Fibroblast of skin of right biceps (primary cell): ENCODE data around the gene NPLOC4.
"Not testable (repeated sequence)": the region's sequence is repeated elsewhere in the genome, so short reads cannot be mapped to it uniquely, and the experiment has no call there.

ENCODE experiments used
- DNase-seq: peaks from one replicate; pipeline ENCODE4 v3.0.0-alpha.2; 2013

Gene NPLOC4

DNA sequence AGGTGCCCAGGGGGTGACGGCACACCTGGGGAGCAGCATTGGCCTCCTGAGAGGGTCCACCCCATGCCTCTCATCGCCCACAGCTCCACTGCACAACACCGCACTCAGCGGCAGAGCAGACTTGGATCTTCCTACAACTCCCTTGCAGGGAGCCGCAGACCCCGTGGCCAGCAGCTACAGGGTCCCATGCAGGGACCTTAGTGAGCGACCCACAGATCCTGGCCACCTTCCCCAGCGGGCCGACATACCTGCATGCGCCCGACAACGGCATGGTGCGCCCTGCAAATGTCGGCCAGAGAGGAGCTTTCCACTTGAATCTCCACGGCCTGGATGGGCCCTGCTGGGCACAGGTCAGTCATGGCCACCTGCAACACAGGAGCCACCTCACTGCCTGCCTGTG is 93.2 kb downstream of the NPLOC4 start:
- no peak for DNase-seq

DNA sequence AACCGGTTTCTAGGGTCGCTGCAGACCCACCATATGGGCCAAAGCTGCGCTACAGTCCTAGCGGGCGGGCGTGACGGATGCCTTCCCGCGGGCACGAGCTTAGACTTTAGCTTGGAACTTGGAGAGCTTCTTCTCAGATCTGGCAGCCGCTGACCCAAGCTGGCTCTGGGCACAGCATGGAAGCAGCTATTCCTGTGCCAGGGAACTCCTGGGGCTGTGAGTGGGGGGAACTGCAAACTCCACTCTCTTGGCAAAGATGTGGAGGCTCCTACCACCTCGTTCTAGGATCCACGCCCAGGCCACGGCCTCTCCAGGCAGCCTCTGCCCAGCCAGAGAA is 93.6 kb downstream of the NPLOC4 start:
- no peak for DNase-seq

DNA sequence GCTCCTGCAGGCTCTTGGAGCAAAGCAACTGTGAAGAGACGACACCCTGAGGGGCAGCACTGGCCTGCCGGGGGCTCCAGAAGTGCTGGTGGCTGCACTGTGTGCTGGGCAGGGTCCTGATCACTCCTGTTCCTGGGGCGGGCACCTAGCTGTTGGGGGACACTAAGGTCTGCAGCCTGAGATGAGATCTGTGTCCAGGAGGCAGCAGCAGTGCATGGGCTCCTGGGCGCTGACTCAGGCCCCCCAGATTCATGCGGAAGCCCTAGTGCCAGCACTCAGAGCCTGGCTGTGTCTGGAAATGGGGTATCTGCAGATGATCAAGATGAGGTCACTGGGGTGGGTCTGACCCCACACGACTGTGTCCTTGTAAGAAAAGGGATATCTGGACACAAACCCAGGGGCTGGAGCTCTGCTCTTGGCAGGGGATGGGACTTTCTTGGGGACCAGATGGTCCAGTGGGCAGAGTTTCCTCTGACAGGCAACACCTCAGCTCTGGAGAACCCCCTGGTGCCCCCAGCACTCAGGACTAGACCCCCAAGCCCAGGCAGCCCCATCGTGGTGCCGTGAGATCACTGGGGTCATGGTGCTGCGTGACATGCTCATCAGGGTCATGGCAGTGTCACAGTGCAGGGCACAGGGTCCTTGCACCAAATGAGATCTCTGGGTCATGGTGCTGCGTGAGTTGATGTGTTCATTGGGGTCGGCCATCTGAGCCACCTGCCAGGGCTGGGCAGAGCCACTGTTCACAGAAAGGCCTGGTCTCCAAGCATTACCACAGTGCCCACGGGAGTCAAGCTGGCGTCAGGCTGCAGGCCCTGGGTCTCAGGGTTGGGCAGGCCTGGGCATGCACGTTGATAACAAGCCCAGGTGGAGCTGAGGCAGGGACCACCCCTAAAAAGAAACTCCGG is 94.2 kb downstream of the NPLOC4 start:
- no peak for DNase-seq

DNA sequence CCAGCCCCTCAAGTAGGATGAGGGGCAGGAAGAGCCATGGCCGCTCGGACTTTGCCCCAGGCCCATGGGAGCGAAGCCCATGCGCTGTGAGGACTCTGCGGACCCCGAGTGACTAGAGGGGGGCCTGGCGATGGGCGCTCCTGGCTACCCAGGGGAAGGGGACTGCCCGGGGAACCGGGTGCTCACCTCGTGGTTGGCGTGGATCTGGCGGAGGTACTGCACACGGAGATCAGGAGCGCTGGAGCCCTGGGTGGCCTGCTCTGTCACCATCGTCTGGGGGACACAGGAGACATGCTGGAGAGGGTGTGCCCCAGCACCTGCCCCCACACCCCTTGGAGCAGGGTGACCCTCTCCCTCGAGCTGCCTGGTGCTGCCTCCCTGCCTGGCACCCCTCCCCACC is 95.8 kb downstream of the NPLOC4 start:
- no peak for DNase-seq

DNA sequence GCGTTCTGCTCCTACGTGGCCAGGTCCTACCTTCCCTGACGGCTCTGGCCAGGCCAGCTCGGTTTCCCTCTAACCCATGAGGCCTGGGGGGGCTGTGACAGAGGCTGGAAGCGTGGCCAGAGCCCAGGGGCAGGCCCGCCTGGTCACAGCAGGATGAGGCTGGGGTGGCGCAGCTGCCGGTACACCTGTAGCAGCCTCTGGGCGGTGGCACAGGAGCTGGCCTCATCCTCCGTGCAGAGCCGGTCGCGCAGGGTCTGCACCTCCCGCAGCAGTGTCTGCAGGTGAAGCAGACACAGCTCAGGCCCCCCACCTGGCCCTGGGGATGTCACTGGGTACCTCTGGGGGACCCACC is 96.3 kb downstream of the NPLOC4 start:
- no peak for DNase-seq

DNA sequence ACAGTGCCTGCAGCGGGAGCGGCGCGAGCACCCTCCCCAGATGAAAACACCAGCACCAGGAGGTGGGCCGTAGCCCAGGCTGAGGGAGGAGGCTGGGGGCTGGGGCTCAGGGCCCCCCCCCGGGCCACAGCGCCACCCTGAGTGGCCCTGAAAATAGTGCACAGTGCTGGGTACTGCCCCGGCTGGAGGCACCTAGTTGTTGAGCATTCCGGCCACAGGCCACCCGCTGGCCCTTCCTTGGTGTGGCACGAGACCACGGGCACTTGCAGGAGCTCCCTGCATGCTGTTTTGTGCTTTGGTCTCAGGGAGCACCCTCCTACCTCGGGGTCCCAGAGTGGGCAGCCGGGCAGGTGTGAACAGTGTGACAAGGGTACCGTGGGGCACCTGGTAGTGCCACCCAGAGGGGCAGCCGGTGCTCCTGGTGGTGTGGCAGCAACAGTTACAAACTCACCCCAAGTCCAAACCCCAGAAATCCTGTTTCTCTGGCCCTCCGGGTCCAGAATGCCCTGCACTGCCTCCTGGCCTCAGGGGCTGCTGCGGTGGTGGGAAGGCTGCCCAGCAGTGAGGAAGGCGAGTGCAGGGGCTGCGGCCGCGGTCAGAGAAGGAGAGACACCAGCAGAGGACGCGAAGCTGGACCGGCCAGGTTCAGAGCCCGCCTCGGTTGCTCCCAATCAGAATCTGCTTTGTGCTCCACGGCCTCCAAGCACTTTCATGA is 96.8 kb downstream of the NPLOC4 start:
- no peak for DNase-seq

DNA sequence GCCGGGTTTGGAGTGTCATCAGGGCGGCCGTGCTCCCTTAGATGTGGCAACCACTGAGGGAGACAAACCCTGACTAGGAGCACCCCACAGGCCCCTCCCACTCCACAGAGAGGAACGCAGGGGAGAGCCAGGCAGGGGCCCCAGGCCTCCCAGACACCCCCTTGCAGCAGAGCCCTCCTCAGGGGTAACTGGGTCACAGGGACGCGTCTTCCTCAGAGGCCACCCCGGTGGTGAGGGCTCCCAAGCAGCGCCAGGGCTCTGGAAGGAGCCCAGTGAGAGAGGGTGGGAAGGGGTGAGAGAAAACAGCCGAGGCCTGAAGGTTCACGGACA is 97.4 kb downstream of the NPLOC4 start:
- no peak for DNase-seq

DNA sequence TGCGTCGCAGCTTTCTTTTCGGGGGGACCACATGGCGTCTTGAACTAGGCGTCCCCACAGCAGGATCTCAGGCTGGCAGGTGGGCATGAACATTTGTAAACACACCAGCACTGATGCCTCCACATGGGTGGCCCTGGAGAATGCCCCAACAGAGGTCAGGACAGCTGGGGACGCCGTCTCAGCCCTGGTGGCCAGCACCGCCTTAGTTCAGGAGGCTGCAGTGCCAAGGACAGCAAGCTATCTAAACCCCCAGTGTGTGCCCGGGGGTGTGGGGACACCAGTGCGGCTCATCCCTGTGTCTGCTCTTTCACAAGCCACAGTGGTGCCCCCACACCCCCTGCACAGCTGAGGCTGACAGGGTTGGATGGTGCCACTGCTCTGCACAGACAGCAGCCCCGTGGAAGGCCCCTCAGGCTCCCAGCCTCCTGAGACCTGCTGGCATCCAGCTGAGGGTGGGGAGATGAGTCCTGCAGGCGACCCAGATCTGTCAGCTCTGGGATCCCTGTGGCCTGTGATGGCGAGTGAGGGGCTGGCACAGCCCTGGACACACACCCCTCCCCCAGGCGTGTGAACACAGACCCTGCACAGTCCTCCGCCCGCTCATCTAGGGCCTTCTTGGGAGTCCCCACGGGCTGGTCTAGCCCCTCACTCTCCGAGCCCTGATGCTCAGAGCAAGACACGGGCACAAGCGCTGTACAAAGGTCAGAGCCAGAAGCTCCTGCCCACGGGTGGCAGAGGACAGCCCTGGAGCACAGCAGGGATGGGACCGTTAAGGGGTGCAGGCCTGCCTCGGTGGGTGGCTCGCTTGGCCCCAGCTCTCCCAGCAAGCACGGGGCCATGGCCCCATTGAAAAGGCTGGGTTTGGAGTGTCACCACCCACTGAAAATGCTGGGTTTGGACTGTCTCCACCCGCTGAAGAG is 98.0 kb downstream of the NPLOC4 start:
- no peak for DNase-seq

DNA sequence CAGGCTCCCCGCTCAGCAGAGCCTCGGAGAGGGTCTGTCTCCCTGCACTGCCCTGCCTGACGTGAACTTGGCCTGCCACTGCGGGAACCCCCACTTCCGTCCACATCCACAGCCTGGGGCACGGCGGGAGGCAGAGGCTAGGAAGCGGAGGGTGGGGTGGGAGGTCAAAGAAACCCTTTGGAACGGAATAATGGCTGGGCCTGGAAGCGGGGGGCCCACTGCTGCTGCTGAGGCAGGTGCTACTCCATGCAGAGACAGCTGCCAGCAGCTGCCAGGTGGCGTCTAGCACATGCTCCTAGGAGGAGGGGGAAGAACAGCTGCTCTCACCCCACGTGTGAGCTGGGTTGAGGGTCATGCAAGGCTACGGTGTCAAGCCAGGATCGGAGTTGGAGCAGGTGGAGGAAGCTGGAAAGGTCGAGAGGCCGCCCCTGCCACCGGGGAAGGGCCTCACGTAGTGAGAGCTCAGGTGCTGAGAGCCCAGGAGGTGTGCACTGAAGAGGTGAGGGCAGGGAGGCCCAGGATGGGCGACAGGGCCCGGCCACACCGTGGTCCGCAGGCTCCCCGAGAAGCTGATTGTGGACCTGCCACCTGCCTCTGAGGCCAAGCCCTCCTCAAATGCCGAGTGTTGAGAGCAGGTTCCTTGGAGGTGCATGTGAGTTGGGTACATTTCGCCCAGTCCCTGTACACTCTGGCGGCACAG is 98.9 kb downstream of the NPLOC4 start:
- DNase-seq, result no peak

DNA sequence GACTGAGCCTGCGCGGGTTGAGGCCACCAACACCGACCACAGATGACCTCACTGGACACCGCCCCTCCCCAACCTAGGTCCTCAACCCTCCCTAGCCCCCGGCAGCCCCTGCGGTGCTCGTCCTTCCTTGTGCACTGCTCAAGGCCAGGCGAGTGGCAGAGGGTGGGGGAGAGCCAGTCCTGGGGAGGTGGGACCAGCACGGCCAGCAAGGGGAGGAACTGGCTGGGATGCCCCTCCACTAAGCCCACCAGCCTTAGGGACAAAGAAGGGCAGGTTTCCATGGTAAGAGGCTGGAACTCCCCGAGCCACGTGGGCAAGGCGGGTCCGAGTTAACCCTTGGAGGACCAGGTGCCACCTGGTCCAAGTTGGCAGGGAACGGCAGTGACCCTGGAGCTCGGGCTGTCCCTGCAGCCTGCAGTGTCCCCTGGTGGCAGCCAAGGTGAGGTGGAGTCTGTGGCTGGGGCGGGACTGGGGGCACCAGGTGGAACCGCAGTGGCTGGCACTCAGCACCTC is 99.5 kb downstream of the NPLOC4 start:
- no peak for DNase-seq

DNA sequence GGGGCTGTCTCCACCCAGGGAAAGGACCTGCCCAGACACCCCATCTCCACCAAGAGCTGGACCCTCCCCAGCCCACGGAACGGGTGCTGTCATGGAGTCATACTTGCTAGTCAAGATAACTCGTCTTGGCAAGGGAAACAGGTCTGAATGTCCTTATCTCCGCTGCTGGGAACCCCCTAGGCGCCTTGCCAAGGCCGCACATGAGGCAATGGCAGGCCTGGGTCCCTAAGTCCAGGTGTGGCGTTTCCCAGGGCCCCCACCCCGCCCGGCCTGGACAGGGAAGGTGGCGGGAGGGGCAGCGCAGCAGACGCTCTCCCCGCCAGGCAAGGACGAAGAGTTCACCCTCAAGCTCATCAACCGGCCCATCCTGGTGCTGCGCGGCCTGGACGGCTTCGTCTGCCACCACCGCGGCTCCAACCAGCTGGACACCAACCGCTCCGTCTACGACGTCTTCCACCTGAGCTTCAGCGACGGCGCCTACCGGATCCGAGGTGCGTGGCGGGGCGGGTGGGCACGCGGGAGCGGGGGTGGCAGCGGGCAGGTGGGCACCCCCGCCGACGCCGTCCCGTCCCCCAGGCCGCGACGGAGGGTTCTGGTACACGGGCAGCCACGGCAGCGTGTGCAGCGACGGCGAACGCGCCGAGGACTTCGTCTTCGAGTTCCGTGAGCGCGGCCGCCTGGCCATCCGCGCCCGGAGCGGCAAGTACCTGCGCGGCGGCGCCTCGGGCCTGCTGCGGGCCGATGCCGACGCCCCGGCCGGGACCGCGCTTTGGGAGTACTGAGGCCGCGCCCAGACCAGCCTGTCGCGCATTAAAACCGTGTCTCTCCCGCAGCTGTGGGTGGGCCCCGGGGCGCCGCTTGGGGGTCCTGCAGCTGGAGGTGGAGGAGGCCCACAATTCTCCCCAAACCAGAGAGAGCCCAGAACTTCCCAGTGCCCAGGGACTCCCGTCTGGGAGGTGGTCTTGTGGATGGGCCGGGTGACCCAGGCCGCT is 100.3 kb downstream of the NPLOC4 start:
- DNase-seq, result no peak

DNA sequence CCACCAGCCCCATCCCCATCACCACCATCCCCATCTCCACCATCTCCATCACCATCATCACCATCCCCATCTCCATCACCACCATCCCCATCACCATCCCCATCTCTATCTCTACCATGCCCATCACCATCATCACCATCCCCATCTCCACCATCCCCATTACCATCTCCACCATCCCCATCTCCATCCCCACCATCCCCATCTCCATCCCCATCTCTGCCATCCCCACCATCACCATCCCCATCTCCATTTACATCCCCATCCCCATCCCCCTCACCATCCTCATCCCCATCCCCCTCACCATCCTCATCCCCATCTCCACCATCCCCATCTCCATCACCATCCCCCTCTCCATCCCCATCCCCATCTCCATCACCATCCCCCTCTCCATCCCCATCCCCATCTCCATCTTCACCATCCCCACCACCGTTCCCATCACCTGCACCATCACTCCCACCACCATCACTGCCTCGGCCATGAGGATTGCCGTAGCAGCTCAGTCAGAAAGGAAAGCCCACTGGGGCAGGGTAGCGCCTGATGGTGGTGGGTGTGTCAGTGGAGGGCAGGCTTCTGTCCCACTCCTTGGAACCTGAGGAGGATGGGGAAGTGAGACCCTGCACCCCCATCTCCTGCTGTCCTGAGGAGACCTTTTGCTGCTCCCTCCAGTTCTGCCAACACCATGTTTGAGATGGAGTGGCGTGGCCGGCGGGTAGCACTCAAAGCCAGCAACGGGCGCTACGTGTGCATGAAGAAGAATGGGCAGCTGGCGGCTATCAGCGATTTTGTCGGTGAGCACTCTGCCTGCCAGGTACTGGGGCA is 101.2 kb downstream of the NPLOC4 start:
- DNase-seq, result no peak

DNA sequence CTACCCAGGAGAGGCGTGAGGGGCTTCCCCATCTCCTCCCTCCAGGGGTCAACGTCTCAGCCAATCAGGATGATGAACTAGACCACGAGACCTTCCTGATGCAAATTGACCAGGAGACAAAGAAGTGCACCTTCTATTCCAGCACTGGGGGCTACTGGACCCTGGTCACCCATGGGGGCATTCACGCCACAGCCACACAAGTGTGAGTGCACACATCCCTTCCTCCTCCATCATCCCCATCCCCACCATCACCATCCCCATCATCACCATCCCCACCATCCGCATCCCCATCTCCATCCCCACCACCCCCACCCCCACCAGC is 101.9 kb downstream of the NPLOC4 start:
- no peak for DNase-seq

DNA sequence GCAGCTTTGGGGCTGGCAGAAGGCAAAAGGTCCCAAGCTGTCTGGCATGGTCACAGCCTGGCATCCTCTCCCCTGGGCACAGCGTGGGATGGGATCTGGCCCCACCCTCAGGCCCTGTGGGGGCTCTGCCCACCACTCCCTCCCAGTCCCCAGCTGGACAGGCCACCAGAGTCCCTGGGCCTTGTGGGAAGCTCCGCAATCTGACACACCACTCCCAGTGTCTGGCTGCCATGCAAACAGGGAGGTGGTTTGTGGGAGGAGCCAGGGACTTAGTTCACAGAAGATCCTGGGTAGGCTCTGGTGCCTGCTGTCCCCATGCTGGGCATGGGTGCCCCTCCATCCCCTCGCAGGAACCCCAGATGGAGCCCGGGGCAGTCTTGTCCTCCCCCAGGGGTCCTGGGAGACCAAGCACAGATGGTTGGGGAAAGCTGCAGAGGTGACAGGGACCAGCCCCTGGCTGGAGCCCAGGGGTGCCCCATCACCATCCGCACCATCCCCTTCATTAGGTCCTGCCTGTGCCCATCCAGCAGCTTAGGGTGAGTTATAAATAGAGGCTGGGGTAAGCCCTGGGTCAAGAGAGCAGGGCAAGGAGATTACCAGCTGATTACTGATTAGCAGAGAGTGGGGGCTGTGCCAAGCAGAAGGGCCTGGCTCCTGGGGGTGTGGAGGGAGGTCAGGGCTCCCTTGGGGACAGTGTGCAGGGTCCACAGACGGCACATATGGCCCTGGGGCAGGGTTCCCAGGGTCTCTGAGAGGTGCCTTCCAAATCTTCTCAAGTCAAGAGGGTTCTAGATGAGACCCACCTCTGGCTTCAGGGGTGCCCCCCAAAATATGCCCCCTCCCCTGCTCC is 102.5 kb downstream of the NPLOC4 start:
- no peak for DNase-seq

DNA sequence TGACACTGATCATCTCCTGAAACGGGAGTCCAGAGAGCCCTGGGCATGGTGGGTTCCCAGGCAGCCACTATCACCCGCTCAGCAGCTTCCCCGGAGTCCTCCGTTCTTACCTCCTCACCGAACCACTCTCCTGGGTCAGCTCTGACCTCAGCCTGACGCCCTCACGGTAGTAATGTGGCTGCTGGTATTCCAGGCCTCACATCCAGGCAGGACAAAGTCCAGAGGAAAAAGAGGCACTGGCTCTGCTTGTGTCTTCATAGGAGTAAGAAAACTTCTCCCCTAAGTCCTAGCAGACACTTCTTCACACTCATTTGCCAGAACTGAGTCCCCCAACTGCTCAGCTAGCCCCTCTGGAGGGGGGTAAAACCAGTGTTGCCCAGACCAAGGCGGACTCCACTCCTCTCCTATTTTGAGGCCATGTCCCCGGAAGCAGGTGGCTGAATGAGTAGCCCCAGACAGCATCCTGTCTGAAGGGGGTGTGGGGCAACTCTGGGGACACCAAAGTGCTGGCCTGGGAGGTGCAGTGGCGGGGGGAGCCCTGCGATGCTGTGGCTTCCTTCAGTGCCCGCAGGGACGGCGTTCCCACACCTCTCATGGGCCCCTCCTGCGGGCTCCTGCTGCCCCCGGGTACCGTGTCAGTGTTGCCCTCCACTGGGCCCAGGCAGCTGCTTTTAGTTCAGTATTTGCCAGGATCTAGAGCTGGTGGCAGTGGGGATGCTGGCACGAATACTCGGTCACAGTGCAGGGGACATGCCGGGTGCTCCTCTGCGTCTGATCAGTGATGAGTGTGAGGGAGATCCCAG is 103.4 kb downstream of the NPLOC4 start:
- DNase-seq, result no peak

DNA sequence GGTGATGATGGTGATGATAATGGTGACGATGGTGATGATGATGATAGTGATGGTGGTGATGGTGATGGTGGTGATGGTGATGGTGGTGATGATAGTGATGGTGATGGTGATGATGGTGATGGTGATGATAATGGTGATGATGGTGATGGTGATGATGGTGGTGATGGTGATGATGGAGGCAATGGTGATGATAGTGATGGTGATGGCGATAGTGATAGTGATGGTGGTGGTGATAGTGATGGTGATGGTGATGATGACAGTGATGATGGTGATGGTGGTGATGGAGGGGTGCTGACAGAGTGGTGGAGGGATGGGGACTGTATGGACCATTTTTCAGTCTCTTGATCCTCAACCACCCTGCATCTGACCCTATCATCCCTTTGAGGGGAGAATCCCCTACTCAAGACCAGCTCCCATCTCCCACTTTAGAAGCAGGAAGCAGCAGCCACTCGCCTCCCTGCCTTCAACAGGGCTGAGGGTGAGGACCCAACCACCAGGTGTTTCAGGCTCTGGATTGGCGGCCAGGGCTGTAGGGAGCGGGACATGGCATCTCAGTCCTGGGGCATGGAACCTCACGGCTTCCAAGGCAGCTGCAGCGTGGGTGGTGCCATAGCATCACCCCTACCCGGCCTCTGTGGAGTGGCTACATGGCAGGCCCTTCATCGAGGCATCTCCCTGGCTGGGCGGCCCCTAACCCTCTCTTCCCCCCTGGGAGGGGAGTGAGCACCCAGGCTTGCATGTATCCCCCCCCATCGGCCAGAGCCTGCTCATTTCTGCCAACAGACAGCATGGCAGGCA is 104.2 kb downstream of the NPLOC4 start:
- DNase-seq, result no peak

DNA sequence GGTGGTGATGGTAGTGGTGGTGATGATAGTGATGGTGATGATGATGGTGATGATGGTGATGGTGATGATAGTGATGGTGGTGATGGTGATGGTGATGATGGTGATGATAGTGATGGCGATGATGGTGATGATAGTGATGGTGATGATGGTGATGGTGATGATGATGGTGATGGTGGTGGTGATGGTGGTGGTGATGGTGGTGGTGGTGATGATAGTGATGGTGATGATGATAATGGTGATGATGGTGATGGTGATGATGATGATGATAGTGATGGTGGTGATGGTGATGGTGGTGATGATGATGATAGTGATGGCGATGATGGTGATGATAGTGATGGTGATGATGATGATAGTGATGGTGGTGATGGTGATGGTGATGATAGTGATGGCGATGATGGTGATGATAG is 104.9 kb downstream of the NPLOC4 start:
- DNase-seq, result not testable (repeated sequence)

DNA sequence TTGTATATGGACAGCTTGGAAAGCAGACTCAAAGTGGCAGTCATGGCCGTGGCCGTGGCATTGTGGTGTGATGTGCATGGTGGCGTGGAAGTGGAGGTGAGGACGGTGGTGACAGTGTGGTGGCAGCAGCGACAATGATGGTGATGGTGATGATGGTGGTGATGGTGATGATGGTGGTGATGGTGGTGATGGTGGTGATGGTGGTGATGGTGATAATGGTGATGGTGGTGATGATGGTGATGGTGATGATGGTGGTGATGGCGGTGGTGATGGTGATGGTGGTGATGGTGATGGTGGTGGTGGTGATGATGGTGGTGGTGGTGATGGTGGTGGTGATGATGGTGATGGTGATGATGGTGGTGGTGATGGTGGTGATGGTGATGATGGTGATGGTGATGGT is 105.9 kb downstream of the NPLOC4 start:
- not testable (repeated sequence) for DNase-seq
